Naive B cell (primary cell): Measurements from ENCODE around the gene AIMP1. TPM values are rescaled to one million over a fixed set of nuclear protein-coding genes. Genes with fewer than 3 reads are reported as not detected.
"Not testable (repeated sequence)": the region's sequence is repeated elsewhere in the genome, so short reads cannot be mapped to it uniquely, and the experiment has no call there.

Experiments
- ATAC-seq, 2 donors: fragments of 150-1000 bp; cut with Tn5 transposase; 2 replicates each; pipeline ENCODE4 v1.10.0; 2021; ENCODE audit warnings: low read depth in 2 of 2, mild to moderate bottlenecking in 2 of 2, moderate library complexity in 2 of 2
- DNase-seq: peaks from one replicate; pipeline ENCODE4 v3.0.0; 2022
- H3K27ac Mint-ChIP-seq, 6 donors: one replicate each; pipeline ENCODE4 v1.8.0; 2020 to 2022; ENCODE audit warnings: mild to moderate bottlenecking in 6 of 6, mixed read lengths in 6 of 6, moderate library complexity in 5 of 6, inconsistent platforms in 2 of 6
- H3K27me3 Mint-ChIP-seq, 3 donors: one replicate each; pipeline ENCODE4 v1.8.0; 2021 to 2022; ENCODE audit warnings: mixed read lengths in 3 of 3, mild to moderate bottlenecking in 1 of 3
- H3K36me3 Mint-ChIP-seq, 2 donors: one replicate each; pipeline ENCODE4 v1.8.0; 2020 to 2022; ENCODE audit warnings: mixed read lengths in 2 of 2, inconsistent platforms in 1 of 2, mild to moderate bottlenecking in 1 of 2
- H3K4me1 Mint-ChIP-seq, 3 donors: one replicate each; pipeline ENCODE4 v1.8.0; 2020 to 2022; ENCODE audit warnings: mixed read lengths in 3 of 3, inconsistent platforms in 1 of 3, mild to moderate bottlenecking in 1 of 3, moderate library complexity in 1 of 3
- H3K4me3 Mint-ChIP-seq, 8 donors: one replicate each; pipeline ENCODE4 v1.8.0; 2020 to 2022; ENCODE audit warnings: mild to moderate bottlenecking in 8 of 8, mixed read lengths in 8 of 8, moderate library complexity in 8 of 8, inconsistent platforms in 2 of 8
- H3K9me3 Mint-ChIP-seq, 7 donors: one replicate each; pipeline ENCODE4 v1.8.0; 2020 to 2022; ENCODE audit warnings: mixed read lengths in 7 of 7, mild to moderate bottlenecking in 5 of 7, inconsistent platforms in 2 of 7, moderate library complexity in 1 of 7
- polyA plus RNA-seq, 6 donors: library from polyadenylated mRNA; unstranded; fragments of 300-500 nt; fragmentation: Illumina TruSeq; gene quantifications; one replicate each; pipeline ENCODE4 v1.2.3, GENCODE V29; 2021; ENCODE audit warnings: low read depth in 6 of 6

The AIMP1 gene
- polyA plus RNA-seq, 6 donors from 2014 or later: 72.7 to 91.3 (median 79.5) TPM

DNA sequence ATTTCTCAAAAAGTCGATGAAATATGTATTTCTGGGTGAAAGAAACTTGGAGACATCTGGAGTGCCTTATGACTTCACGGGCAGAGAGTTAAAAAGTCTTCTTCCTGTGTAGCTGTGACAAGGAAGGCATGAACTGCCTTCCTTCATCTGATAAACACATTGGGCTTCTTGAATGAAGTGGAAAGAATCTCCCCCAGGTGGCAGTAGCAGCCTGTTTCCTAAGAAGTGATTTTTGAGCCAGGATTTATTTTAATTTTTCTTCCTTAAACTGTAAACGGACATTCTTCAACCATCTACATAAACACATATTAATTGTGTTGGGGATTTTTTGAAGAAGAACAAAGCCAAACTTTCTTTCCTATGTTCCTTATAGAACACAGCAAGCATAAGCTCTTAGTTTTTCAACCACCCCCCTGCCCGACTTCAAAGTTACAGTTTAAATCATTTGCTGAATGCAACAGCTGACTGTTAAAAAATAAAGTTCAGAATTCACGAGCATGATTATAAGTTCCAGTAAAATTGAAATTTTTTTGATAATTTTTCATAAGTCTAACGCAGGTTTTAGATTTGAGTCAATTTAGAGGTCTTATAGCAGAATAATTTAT, 53.2 kb downstream of the AIMP1 start:
- Mint-ChIP-seq H3K4me3 (no peak overlapping the region), H3K9me3 (peaks cover 0 to 2% (median 0%) of the 10 kb centered on the region in 7 donors), H3K27me3 (peaks cover 7 to 31% (median 28%) of the 10 kb centered on the region in 3 donors), H3K36me3 (no peaks in the 10 kb centered on the region), H3K4me1 (no peaks in the 10 kb centered on the region), H3K27ac (no peak overlapping the region)
- DNase-seq: no peak
- ATAC-seq: no peak

DNA sequence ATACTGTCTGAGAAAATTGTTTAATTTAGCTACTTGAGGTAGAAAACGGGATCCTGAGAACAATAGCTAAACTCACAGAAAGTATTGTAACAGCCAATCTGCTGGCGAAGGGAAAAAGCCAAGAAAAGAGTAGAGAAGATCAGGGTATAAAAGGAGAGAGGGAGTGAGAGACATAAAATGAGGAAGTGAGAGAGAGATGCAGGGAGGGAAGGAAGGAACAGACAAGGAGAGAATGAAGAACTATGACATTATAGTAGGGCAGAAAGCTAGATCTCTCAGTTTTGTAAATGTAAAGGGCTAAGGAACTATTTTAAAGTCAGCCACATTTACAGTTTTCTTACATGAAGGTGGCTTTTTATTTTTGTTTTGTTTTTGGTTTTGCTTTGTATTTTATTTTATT, 53.9 kb downstream of the AIMP1 start:
- no peak overlapping the region for H3K27ac Mint-ChIP-seq
- DNase-seq: no peak
- peaks cover 0 to 2% (median 0%) of the 10 kb centered on the region in 7 donors for H3K9me3 Mint-ChIP-seq
- H3K36me3 Mint-ChIP-seq: no peaks in the 10 kb centered on the region
- peaks cover 7 to 31% (median 28%) of the 10 kb centered on the region in 3 donors for H3K27me3 Mint-ChIP-seq
- no peak overlapping the region for H3K4me3 Mint-ChIP-seq
- ATAC-seq: no peak
- H3K4me1 Mint-ChIP-seq: no peaks in the 10 kb centered on the region

DNA sequence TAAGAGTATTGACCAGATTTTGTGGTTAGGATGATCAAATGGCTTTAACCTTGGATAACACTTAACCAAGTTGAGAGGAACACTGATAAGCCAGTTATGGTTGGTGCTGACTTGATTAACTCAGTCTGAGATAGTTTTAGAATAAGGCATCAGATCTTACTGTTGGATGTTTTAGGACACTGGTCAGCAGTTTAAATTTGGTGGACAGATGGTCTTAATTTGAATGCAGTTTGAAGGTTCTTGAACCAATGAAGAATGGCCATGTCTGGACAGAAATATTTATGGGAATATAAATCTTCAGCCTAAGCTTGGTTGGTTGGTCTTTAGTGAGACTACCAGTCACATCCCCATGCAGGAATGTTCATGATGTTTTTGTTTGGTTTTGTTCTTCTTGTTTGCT, 54.8 kb downstream of the AIMP1 start:
- Mint-ChIP-seq H3K9me3 (peaks cover 0 to 2% (median 0%) of the 10 kb centered on the region in 7 donors), H3K4me1 (no peaks in the 10 kb centered on the region), H3K27me3 (peaks cover 7 to 28% (median 24%) of the 10 kb centered on the region in 3 donors), H3K4me3 (no peak overlapping the region), H3K36me3 (no peaks in the 10 kb centered on the region), H3K27ac (no peak overlapping the region)
- ATAC-seq (no peak), DNase-seq (no peak)

- Mint-ChIP-seq H3K27me3 (peaks cover 7 to 21% (median 16%) of the 10 kb centered on the region in 3 donors), H3K4me3 (no peak overlapping the region), H3K9me3 (peaks cover 0 to 2% (median 0%) of the 10 kb centered on the region in 7 donors), H3K36me3 (no peaks in the 10 kb centered on the region), H3K27ac (no peak overlapping the region), H3K4me1 (no peaks in the 10 kb centered on the region)
- DNase-seq: no peak
- ATAC-seq: no peak
These were observed 56.7 kb downstream of the AIMP1 start for GRCh38 chr4:106373026-106373425.

DNA sequence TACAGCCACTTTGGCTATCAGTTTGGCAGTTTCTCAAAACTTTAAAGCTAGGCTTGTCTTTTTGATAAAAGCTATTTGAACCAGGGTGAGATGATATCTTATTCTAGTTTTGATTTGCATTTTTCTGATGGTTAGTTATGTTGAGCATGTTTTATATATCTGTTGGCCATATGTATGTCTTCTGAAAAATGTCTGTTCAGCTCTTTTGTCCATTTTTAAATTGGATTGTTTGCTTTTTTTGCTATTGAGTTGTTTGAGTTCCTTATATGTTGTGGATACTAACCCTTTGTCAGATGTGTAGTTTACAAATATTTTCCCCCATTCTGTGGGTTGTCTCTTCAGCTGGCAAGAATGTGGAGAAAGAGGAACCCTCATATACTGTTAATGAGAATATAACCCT, 63.8 kb downstream of the AIMP1 start:
- H3K27me3 Mint-ChIP-seq: no peaks in the 10 kb centered on the region
- peaks cover 0 to 8% (median 4%) of the 10 kb centered on the region in 7 donors for H3K9me3 Mint-ChIP-seq
- no peak overlapping the region for H3K27ac Mint-ChIP-seq
- H3K4me3 Mint-ChIP-seq: no peak overlapping the region
- ATAC-seq (no peak), DNase-seq (no peak)
- no peaks in the 10 kb centered on the region for H3K36me3 Mint-ChIP-seq
- no peaks in the 10 kb centered on the region for H3K4me1 Mint-ChIP-seq

DNA sequence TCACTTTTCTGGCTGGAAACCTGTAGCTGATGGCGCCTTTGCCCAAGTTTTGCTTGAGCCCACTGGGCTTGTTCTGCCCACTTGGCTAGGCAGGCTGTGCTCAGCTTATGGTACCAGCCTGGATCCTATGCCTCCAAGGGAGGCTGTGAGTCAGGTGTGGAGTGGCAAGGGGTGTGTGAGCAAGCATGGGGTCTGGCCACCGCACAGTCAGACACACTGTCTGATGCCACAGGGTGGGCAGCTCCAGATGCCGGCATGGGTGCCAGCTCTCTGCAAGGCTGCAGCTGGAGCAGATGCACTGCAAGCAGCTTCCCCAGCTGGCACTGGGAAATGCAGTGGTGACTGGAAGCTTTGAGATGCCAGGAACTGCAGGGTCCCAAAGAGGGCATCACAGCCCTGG, 68.5 kb downstream of the AIMP1 start:
- Mint-ChIP-seq H3K4me3 (no peak overlapping the region), H3K36me3 (no peaks in the 10 kb centered on the region), H3K27me3 (no peaks in the 10 kb centered on the region), H3K27ac (no peak overlapping the region), H3K9me3 (peaks cover 4 to 22% (median 7%) of the 10 kb centered on the region in 7 donors), H3K4me1 (no peaks in the 10 kb centered on the region)
- DNase-seq (no peak), ATAC-seq (no peak)

GRCh38 chr4:106385853-106386393, 69.6 kb downstream of the AIMP1 start:
- no peaks in the 10 kb centered on the region for H3K36me3 Mint-ChIP-seq
- no peak overlapping the region for H3K4me3 Mint-ChIP-seq
- DNase-seq (no peak), ATAC-seq (no peak)
- no peaks in the 10 kb centered on the region for H3K4me1 Mint-ChIP-seq
- H3K27ac Mint-ChIP-seq: no peak overlapping the region
- H3K9me3 Mint-ChIP-seq: peaks cover 4 to 22% (median 7%) of the 10 kb centered on the region in 7 donors
- H3K27me3 Mint-ChIP-seq: no peaks in the 10 kb centered on the region

DNA sequence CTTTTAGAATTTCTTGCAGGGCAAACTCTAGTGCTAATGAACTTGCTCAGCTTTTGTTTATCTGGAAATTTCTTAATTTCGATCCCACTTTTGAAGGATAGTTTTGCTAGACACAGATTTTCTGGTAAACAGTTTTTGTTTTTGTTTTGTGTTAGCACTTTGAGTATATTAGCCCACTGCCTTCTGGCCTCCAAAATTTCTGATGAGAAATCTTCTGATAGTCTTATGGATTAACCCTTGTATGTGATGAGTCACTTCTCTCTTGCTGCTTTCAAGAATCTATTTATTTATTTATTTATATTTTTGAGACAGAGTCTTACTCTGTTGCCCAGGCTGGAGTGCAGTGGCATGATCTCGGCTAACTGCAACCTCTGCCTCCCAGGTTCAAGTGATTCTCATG, 79.2 kb downstream of the AIMP1 start:
- ATAC-seq: no peak
- H3K9me3 Mint-ChIP-seq: peaks cover under 1 to 76% (median 40%) of the 10 kb centered on the region in 7 donors

GRCh38 chr4:106398898-106399297, 82.5 kb downstream of the AIMP1 start:
- H3K9me3 Mint-ChIP-seq: peaks cover 5 to 64% (median 33%) of the 10 kb centered on the region in 7 donors
- DNase-seq, H3K4me3 Mint-ChIP-seq, H3K27me3 Mint-ChIP-seq, ATAC-seq, H3K36me3 Mint-ChIP-seq, H3K4me1 Mint-ChIP-seq, H3K27ac Mint-ChIP-seq: not testable (repeated sequence)

More for the DNA sequence above, 79.2 kb downstream of the AIMP1 start:
- H3K27me3 Mint-ChIP-seq: peaks cover 0 to 8% (median 0%) of the 10 kb centered on the region in 3 donors
- DNase-seq: no peak
- H3K4me1 Mint-ChIP-seq: no peaks in the 10 kb centered on the region
- H3K27ac Mint-ChIP-seq: no peak overlapping the region
- H3K4me3 Mint-ChIP-seq: no peak overlapping the region
- peaks cover 9 to 10% of the 10 kb centered on the region in 2 donors for H3K36me3 Mint-ChIP-seq

Other genes starting within 250 kb of the AIMP1 start
- gene TBCK, start 341 bp upstream of the AIMP1 start, polyA plus RNA-seq: 10 to 100 TPM; 11.3 to 34.9 (median 22.2) TPM
- gene GIMD1, start 52.2 kb downstream of the AIMP1 start, polyA plus RNA-seq: not detected